ENCODE data around the gene DRC3.

The DRC3 gene

GRCh38 chr17:17966399-17966798 lies 6.3 kb upstream of the DRC3 start:
- no peaks in the 10 kb centered on the region for H3K9me3 ChIP-seq (ENCODE audit: control insufficient read depth in 2 of 2, low read length in 2 of 2)
- no peak overlapping the region for H3K27ac ChIP-seq (ENCODE audit: low read length)
- no peak overlapping the region for H3K4me3 ChIP-seq (ENCODE audit: low read length in 2 of 2)
- H3K36me3 ChIP-seq (ENCODE audit: control insufficient read depth in 2 of 2, insufficient read depth in 2 of 2, low read length in 2 of 2), result no peaks in the 10 kb centered on the region
- peaks cover 16% of the 10 kb centered on the region for H3K4me1 ChIP-seq (ENCODE audit: control insufficient read depth, insufficient read depth, low read length)
- no peaks in the 10 kb centered on the region for H3K27me3 ChIP-seq (ENCODE audit: control insufficient read depth in 1 of 2, insufficient read depth in 2 of 2, low read length in 2 of 2)
- no peak overlapping the region for H3K9ac ChIP-seq (ENCODE audit: low read length in 2 of 2)

GRCh38 chr17:17970699-17971430 lies 1.8 kb upstream of the DRC3 start:
- peaks cover 19% of the 10 kb centered on the region for H3K4me1 ChIP-seq (ENCODE audit: control insufficient read depth, insufficient read depth, low read length)
- H3K4me3 ChIP-seq (ENCODE audit: low read length in 2 of 2), result peak overlapping the region; percentile 77 to 86
- no peaks in the 10 kb centered on the region for H3K36me3 ChIP-seq (ENCODE audit: control insufficient read depth in 2 of 2, insufficient read depth in 2 of 2, low read length in 2 of 2)
- no peaks in the 10 kb centered on the region for H3K9me3 ChIP-seq (ENCODE audit: control insufficient read depth in 2 of 2, low read length in 2 of 2)
- peak overlapping the region; percentile 82 for H3K27ac ChIP-seq (ENCODE audit: low read length)
- peak overlapping the region; percentile 79 to 86 for H3K9ac ChIP-seq (ENCODE audit: low read length in 2 of 2)
- H3K27me3 ChIP-seq (ENCODE audit: control insufficient read depth in 1 of 2, insufficient read depth in 2 of 2, low read length in 2 of 2), result no peaks in the 10 kb centered on the region

- H3K9ac ChIP-seq (ENCODE audit: low read length in 2 of 2), result peak overlapping the region; percentile 79 to 86
- no peaks in the 10 kb centered on the region for H3K36me3 ChIP-seq (ENCODE audit: control insufficient read depth in 2 of 2, insufficient read depth in 2 of 2, low read length in 2 of 2)
- no peaks in the 10 kb centered on the region for H3K27me3 ChIP-seq (ENCODE audit: control insufficient read depth in 1 of 2, insufficient read depth in 2 of 2, low read length in 2 of 2)
- peak overlapping the region; percentile 77 to 86 for H3K4me3 ChIP-seq (ENCODE audit: low read length in 2 of 2)
- peak overlapping the region; percentile 82 for H3K27ac ChIP-seq (ENCODE audit: low read length)
- H3K4me1 ChIP-seq (ENCODE audit: control insufficient read depth, insufficient read depth, low read length), result peaks cover 19% of the 10 kb centered on the region
- no peaks in the 10 kb centered on the region for H3K9me3 ChIP-seq (ENCODE audit: control insufficient read depth in 2 of 2, low read length in 2 of 2)
Measured at GRCh38 chr17:17971431-17972125, 1.1 kb upstream of the DRC3 start.

- Histone ChIP-seq H3K9ac (ENCODE audit: low read length in 2 of 2) (peak overlapping the region; percentile 19 to 62), H3K36me3 (ENCODE audit: control insufficient read depth in 2 of 2, insufficient read depth in 2 of 2, low read length in 2 of 2) (no peaks in the 10 kb centered on the region), H3K27ac (ENCODE audit: low read length) (peak overlapping the region; percentile 55), H3K9me3 (ENCODE audit: control insufficient read depth in 2 of 2, low read length in 2 of 2) (no peaks in the 10 kb centered on the region), H3K4me1 (ENCODE audit: control insufficient read depth, insufficient read depth, low read length) (peaks cover 19% of the 10 kb centered on the region), H3K27me3 (ENCODE audit: control insufficient read depth in 1 of 2, insufficient read depth in 2 of 2, low read length in 2 of 2) (no peaks in the 10 kb centered on the region), H3K4me3 (ENCODE audit: low read length in 2 of 2) (peak overlapping the region; percentile 78 to 87)
Measured at GRCh38 chr17:17972952-17973254, 241 bp downstream of the DRC3 start.

- Histone ChIP-seq H3K4me1 (ENCODE audit: control insufficient read depth, insufficient read depth, low read length) (peaks cover 16% of the 10 kb centered on the region), H3K27ac (ENCODE audit: low read length) (no peak overlapping the region), H3K27me3 (ENCODE audit: control insufficient read depth in 1 of 2, insufficient read depth in 2 of 2, low read length in 2 of 2) (no peaks in the 10 kb centered on the region)
Measured at GRCh38 chr17:17975436-17975835, 2.8 kb downstream of the DRC3 start.

GRCh38 chr17:17976931-17977570 lies 4.4 kb downstream of the DRC3 start:
- H3K4me1 ChIP-seq (ENCODE audit: control insufficient read depth, insufficient read depth, low read length), result peaks cover 5% of the 10 kb centered on the region
- H3K9ac ChIP-seq (ENCODE audit: low read length in 2 of 2), result no peak overlapping the region
- no peaks in the 10 kb centered on the region for H3K36me3 ChIP-seq (ENCODE audit: control insufficient read depth in 2 of 2, insufficient read depth in 2 of 2, low read length in 2 of 2)
- no peaks in the 10 kb centered on the region for H3K27me3 ChIP-seq (ENCODE audit: control insufficient read depth in 1 of 2, insufficient read depth in 2 of 2, low read length in 2 of 2)
- H3K4me3 ChIP-seq (ENCODE audit: low read length in 2 of 2), result no peak overlapping the region
- no peaks in the 10 kb centered on the region for H3K9me3 ChIP-seq (ENCODE audit: control insufficient read depth in 2 of 2, low read length in 2 of 2)
- H3K27ac ChIP-seq (ENCODE audit: low read length), result no peak overlapping the region

More at GRCh38 chr17:17975436-17975835, 2.8 kb downstream of the DRC3 start:
- no peaks in the 10 kb centered on the region for H3K36me3 ChIP-seq (ENCODE audit: control insufficient read depth in 2 of 2, insufficient read depth in 2 of 2, low read length in 2 of 2)
- H3K4me3 ChIP-seq (ENCODE audit: low read length in 2 of 2), result no peak overlapping the region
- H3K9me3 ChIP-seq (ENCODE audit: control insufficient read depth in 2 of 2, low read length in 2 of 2), result no peaks in the 10 kb centered on the region
- no peak overlapping the region for H3K9ac ChIP-seq (ENCODE audit: low read length in 2 of 2)

- Histone ChIP-seq H3K9ac (ENCODE audit: low read length in 2 of 2) (no peak overlapping the region), H3K9me3 (ENCODE audit: control insufficient read depth in 2 of 2, low read length in 2 of 2) (no peaks in the 10 kb centered on the region), H3K36me3 (ENCODE audit: control insufficient read depth in 2 of 2, insufficient read depth in 2 of 2, low read length in 2 of 2) (no peaks in the 10 kb centered on the region), H3K27ac (ENCODE audit: low read length) (no peak overlapping the region), H3K4me3 (ENCODE audit: low read length in 2 of 2) (no peak overlapping the region), H3K4me1 (ENCODE audit: control insufficient read depth, insufficient read depth, low read length) (no peaks in the 10 kb centered on the region), H3K27me3 (ENCODE audit: control insufficient read depth in 1 of 2, insufficient read depth in 2 of 2, low read length in 2 of 2) (no peaks in the 10 kb centered on the region)
Measured at GRCh38 chr17:17978481-17979424, 6.1 kb downstream of the DRC3 start.

GRCh38 chr17:17979778-17980177 lies 7.1 kb downstream of the DRC3 start:
- H3K4me3 ChIP-seq (ENCODE audit: low read length in 2 of 2), result no peak overlapping the region
- H3K9me3 ChIP-seq (ENCODE audit: control insufficient read depth in 2 of 2, low read length in 2 of 2), result no peaks in the 10 kb centered on the region
- H3K36me3 ChIP-seq (ENCODE audit: control insufficient read depth in 2 of 2, insufficient read depth in 2 of 2, low read length in 2 of 2), result no peaks in the 10 kb centered on the region
- H3K9ac ChIP-seq (ENCODE audit: low read length in 2 of 2), result no peak overlapping the region
- H3K27ac ChIP-seq (ENCODE audit: low read length), result no peak overlapping the region
- no peaks in the 10 kb centered on the region for H3K27me3 ChIP-seq (ENCODE audit: control insufficient read depth in 1 of 2, insufficient read depth in 2 of 2, low read length in 2 of 2)
- no peaks in the 10 kb centered on the region for H3K4me1 ChIP-seq (ENCODE audit: control insufficient read depth, insufficient read depth, low read length)

GRCh38 chr17:17981330-17981729 lies 8.7 kb downstream of the DRC3 start:
- Histone ChIP-seq H3K9me3 (ENCODE audit: control insufficient read depth in 2 of 2, low read length in 2 of 2) (no peaks in the 10 kb centered on the region), H3K36me3 (ENCODE audit: control insufficient read depth in 2 of 2, insufficient read depth in 2 of 2, low read length in 2 of 2) (no peaks in the 10 kb centered on the region), H3K9ac (ENCODE audit: low read length in 2 of 2) (no peak overlapping the region), H3K27ac (ENCODE audit: low read length) (no peak overlapping the region), H3K4me3 (ENCODE audit: low read length in 2 of 2) (no peak overlapping the region), H3K27me3 (ENCODE audit: control insufficient read depth in 1 of 2, insufficient read depth in 2 of 2, low read length in 2 of 2) (no peaks in the 10 kb centered on the region), H3K4me1 (ENCODE audit: control insufficient read depth, insufficient read depth, low read length) (no peaks in the 10 kb centered on the region)

- H3K27ac ChIP-seq (ENCODE audit: low read length), result no peak overlapping the region
- no peaks in the 10 kb centered on the region for H3K27me3 ChIP-seq (ENCODE audit: control insufficient read depth in 1 of 2, insufficient read depth in 2 of 2, low read length in 2 of 2)
- H3K9me3 ChIP-seq (ENCODE audit: control insufficient read depth in 2 of 2, low read length in 2 of 2), result no peaks in the 10 kb centered on the region
- peaks cover 0 to 2% of the 10 kb centered on the region in 2 donors for H3K36me3 ChIP-seq (ENCODE audit: control insufficient read depth in 2 of 2, insufficient read depth in 2 of 2, low read length in 2 of 2)
- H3K4me3 ChIP-seq (ENCODE audit: low read length in 2 of 2), result no peak overlapping the region
- H3K9ac ChIP-seq (ENCODE audit: low read length in 2 of 2), result no peak overlapping the region
- no peaks in the 10 kb centered on the region for H3K4me1 ChIP-seq (ENCODE audit: control insufficient read depth, insufficient read depth, low read length)
Measured at GRCh38 chr17:17982801-17983200, 10.1 kb downstream of the DRC3 start.
